Kidney epithelial cell (primary cell): Measurements from ENCODE around the gene PTBP3. TPM values are rescaled to one million over a fixed set of nuclear protein-coding genes. Genes with fewer than 3 reads are reported as not detected.

Experiments used
- DNase-seq: peaks from one replicate; pipeline ENCODE4 v3.0.0-alpha.2; 2010; ENCODE audit warnings: low read depth
- H3K27me3 ChIP-seq: 2 replicates; pipeline ENCODE4 v1.6.0; 2011; ENCODE audit warnings: low read length; ENCODE audit not compliant: control insufficient read depth, insufficient read depth
- H3K36me3 ChIP-seq: 2 replicates; pipeline ENCODE4 v1.5.1; 2011; ENCODE audit warnings: low read length; ENCODE audit not compliant: control insufficient read depth, insufficient read depth
- H3K4me3 ChIP-seq: 2 replicates; pipeline ENCODE4 v1.5.1; 2011; ENCODE audit warnings: low read depth, mild to moderate bottlenecking, control low read depth, low read length
- total RNA-seq: library from RNA; depleted of rRNA; stranded (reverse); fragments of >200 nt; gene quantifications from 2 replicates; pipeline ENCODE4 v1.2.3, GENCODE V29; 2015
- TF ChIP-seq, protein P1 (sequence below): IDR thresholded peaks from 2 replicates; pipeline ENCODE4 v1.5.1; 2011; ENCODE audit warnings: mild to moderate bottlenecking, moderate library complexity, low read length, control low read depth, inconsistent platforms; ENCODE audit not compliant: insufficient read depth, poor library complexity, severe bottlenecking

PTBP3 gene
- total RNA-seq, 1 donor from 2014 or later, result 79.8 TPM

DNA sequence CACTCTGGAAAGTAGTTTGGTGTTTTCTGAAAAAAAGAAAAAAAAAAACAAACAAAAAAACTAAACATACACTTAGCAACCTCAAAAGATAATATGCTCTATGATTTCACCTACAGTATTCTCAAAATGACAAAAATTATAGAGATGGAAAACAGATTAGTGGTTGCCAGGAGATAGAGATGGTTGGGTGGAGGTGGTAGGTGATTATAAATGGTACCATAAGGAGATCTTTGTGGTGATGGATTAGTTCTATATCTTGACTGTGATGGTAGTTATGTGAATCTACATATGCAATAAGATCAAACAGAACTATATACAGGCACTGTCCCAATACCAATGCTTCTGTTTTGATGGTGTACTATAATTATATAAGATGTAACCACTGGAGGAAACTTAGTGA, 32.0 kb downstream of the PTBP3 start:
- Histone ChIP-seq H3K27me3 (no peaks in the 10 kb centered on the region), H3K4me3 (no peak overlapping the region), H3K36me3 (no peaks in the 10 kb centered on the region)
- no peak for DNase-seq
- TF ChIP-seq, protein P1, sequence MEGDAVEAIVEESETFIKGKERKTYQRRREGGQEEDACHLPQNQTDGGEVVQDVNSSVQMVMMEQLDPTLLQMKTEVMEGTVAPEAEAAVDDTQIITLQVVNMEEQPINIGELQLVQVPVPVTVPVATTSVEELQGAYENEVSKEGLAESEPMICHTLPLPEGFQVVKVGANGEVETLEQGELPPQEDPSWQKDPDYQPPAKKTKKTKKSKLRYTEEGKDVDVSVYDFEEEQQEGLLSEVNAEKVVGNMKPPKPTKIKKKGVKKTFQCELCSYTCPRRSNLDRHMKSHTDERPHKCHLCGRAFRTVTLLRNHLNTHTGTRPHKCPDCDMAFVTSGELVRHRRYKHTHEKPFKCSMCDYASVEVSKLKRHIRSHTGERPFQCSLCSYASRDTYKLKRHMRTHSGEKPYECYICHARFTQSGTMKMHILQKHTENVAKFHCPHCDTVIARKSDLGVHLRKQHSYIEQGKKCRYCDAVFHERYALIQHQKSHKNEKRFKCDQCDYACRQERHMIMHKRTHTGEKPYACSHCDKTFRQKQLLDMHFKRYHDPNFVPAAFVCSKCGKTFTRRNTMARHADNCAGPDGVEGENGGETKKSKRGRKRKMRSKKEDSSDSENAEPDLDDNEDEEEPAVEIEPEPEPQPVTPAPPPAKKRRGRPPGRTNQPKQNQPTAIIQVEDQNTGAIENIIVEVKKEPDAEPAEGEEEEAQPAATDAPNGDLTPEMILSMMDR, result no peak

DNA sequence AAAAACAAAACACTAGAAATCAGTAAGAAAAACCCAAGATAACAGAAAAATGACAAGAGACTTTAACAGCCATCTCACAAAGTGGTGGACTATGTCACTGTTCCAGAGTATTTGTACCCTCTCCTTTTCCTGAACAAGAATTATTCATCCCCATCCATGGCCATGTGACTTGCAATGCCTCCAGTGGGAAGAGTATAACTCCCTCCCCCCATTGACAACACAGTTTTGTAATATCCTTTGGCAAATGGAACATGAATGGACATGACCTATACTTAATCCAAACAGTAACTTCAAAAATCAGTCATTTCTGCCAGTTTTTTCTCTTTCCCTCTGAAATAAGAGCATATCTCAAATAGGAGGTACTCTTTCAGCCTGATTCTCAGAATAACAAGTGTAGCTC, 33.9 kb downstream of the PTBP3 start:
- TF ChIP-seq, protein P1, result no peak
- DNase-seq, result no peak
- H3K36me3 ChIP-seq, result no peaks in the 10 kb centered on the region
- no peaks in the 10 kb centered on the region for H3K27me3 ChIP-seq
- no peak overlapping the region for H3K4me3 ChIP-seq

DNA sequence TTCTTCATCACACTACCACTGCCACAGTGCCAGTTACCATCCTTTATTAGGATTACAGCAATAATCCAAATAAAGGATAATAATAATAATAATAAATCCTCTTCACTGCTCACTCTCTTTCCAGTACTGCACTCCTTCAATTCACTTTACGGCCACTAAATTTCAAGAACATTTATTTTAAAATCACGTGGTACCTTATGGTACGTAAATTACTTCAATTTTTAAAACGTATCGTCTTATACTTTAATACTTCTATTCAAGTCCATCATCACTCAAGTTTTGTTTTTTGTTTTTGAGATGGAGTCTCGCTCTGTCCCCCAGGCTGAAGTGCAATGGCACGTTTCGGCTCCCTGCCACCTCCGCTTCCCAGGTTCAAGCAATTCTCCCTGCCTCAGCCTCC, 36.5 kb downstream of the PTBP3 start:
- DNase-seq, result no peak
- no peaks in the 10 kb centered on the region for H3K36me3 ChIP-seq
- H3K4me3 ChIP-seq, result no peak overlapping the region
- no peaks in the 10 kb centered on the region for H3K27me3 ChIP-seq
- TF ChIP-seq, protein P1, result no peak

DNA sequence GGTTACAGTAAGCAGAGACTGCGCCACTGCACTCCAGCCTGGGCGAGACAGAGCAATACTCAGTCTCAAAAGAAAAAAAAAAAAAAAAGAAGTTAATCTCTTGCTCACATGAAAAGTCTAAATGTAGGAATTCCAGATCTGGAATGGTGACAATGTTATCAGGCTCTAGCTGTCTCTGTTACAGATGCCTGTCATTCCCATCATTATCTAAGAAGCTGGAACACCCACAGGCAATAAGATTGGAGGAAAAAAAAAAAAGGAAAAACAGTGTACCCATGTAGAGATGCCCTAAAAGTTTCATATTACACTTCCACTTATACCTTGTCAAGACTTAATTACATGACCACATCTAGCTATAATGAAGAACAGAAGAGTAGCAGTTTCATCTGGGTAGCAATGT, 38.2 kb downstream of the PTBP3 start:
- Histone ChIP-seq H3K27me3 (no peaks in the 10 kb centered on the region), H3K4me3 (no peak overlapping the region), H3K36me3 (no peaks in the 10 kb centered on the region)
- DNase-seq, result no peak
- TF ChIP-seq, protein P1, result no peak

DNA sequence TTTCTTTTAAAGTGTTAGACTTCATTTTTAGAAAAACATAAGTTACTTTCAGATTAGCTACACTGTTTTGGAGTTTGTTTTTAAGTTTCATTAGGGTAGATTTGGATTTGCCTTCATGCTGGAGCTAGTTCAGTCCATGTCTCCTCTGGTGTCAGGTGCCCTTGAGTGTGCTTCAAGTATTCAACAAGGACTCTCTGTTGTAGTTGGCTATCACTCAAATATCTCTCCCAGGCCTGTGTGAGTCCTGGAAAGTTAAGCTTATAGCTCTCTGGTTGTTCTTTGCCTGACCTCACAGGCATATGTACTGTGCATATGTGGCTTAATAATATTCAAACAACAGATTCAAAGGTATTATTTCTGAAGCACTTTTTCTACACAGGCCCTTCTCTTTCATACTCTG, 45.4 kb downstream of the PTBP3 start:
- Histone ChIP-seq H3K27me3 (no peaks in the 10 kb centered on the region), H3K4me3 (no peak overlapping the region), H3K36me3 (peaks cover 1% of the 10 kb centered on the region)
- DNase-seq, result no peak
- TF ChIP-seq, protein P1, result no peak

DNA sequence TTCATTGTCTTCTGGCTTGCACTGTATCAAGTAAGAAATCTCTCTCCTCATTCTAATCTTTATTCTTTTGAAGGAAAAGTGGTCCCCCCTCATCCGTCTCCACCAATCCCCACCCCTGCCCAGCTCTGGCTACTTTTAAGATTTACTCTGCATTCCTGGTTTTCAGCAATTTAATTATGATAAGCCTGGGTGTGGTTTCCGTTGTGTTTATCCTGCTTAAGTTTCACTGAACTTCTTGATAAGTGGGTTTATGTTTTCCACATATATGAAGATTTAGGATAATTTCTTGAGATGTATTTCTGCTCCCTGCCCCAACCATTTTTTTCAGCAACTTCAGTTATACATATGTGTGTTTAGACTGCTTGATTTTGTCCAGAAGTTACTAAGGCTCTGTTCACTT, 46.5 kb downstream of the PTBP3 start:
- TF ChIP-seq, protein P1, result no peak
- no peak overlapping the region for H3K4me3 ChIP-seq
- H3K36me3 ChIP-seq, result peaks cover 1% of the 10 kb centered on the region
- no peak for DNase-seq
- no peaks in the 10 kb centered on the region for H3K27me3 ChIP-seq
